Adrenal gland (tissue), 5 donors: ENCODE measurements around the gene SLC1A2.

ENCODE experiments used
- POLR2A ChIP-seq, 2 donors: fragments of 450-650 bp; IDR thresholded peaks; one replicate each; pipeline ENCODE4 v1.6.1; 2017; ENCODE audit warnings: antibody characterized with exemption in 2 of 2, mild to moderate bottlenecking in 2 of 2, moderate library complexity in 1 of 2
- TF ChIP-seq, protein P1 (sequence below), 6 experiments: fragments of 450-650 bp in 4 of 6; fragments of 200-600 bp in 2 of 6; sonication (generic) in 1 of 6; IDR thresholded peaks; 1 replicate in 5 of 6; 2 replicates in 1 of 6; pipeline versions ENCODE4 v1.5.1 to v1.8.0; 2016 to 2021; ENCODE audit warnings: antibody characterized with exemption in 6 of 6, mild to moderate bottlenecking in 2 of 6, moderate library complexity in 1 of 6
- donor health status: DM: no; HTN: no; CAD: no.

DNA sequence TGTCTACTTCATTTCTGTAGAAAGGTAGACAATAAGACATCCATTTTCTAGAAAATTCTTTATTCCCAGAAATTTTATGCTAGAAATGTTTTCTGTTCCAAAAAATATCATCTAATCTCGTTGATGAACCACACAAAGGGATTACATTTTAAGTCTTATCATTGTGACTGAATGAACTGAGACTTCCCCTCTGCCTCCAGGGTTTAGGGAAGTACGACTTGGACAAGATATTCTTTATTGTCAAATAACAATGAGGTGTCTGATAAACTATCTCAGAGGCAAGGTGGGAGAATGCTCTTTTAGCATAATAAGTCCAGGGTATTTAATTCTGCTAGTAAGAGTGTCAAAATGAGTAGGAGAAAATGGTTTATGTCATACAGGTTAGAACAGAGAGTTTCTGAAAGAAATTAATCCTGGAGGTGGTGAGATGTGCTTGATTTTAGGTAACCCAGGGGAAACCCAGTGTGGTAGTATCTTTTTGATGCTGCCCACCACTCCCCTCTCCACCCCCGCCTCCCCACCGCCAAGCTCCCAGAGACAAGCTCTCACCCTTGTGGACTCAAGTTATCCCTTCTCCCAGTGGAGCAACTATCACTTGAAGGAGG, 179.8 kb downstream of the SLC1A2 start:
- TF ChIP-seq, protein P1, sequence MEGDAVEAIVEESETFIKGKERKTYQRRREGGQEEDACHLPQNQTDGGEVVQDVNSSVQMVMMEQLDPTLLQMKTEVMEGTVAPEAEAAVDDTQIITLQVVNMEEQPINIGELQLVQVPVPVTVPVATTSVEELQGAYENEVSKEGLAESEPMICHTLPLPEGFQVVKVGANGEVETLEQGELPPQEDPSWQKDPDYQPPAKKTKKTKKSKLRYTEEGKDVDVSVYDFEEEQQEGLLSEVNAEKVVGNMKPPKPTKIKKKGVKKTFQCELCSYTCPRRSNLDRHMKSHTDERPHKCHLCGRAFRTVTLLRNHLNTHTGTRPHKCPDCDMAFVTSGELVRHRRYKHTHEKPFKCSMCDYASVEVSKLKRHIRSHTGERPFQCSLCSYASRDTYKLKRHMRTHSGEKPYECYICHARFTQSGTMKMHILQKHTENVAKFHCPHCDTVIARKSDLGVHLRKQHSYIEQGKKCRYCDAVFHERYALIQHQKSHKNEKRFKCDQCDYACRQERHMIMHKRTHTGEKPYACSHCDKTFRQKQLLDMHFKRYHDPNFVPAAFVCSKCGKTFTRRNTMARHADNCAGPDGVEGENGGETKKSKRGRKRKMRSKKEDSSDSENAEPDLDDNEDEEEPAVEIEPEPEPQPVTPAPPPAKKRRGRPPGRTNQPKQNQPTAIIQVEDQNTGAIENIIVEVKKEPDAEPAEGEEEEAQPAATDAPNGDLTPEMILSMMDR (IDR thresholded peaks at IDR 0.05) = no peak
- no peak for TF ChIP-seq POLR2A (IDR thresholded peaks at IDR 0.05)
